ENCODE results near the gene EPSTI1.

EPSTI1 gene

GRCh38 chr13:42971691-42972347 lies 20.2 kb downstream of the EPSTI1 start:
- DNase-seq (ENCODE audit: low read depth) = no peak

DNA sequence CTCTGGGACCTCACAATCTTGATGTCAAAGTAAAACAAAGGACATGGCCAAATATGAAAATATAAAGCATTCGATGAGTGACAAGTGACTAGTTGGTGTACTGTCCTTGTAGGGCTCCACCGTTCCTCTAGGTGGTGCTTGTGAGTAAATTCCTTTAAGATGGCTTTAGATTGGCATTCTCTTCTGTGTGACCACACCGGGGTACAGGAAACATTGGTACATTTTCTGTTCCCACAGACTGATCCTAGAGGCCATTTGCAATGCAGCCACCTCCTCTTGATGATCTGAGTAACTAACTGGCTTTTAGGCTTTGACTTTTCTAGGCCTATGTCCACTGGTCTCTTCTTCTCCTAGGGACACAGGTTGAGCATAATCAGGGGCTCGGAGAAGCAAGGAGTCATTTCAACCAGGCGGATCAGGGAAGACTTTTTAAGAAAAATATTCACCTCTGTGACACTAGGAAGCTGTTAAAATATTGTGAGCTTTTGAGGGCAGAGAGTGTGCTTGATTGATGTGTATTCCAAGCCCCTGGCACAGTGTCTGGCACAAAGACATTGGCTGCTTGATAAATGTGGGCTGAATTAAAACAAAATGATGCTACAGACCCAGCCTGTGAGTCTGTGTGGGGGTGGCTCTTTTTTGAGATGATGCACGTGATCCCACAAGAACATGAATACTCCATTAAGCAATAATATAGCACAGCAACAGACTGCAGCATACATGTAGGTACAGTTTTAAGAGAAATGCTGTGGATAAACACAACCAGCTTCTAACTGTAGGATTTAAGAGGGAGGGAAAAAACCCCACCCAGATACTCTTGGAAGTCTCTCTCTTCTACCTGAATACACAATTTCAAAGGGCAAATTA lies 21.0 kb downstream of the EPSTI1 start:
- peak; percentile 31 for DNase-seq (ENCODE audit: low read depth)

DNA sequence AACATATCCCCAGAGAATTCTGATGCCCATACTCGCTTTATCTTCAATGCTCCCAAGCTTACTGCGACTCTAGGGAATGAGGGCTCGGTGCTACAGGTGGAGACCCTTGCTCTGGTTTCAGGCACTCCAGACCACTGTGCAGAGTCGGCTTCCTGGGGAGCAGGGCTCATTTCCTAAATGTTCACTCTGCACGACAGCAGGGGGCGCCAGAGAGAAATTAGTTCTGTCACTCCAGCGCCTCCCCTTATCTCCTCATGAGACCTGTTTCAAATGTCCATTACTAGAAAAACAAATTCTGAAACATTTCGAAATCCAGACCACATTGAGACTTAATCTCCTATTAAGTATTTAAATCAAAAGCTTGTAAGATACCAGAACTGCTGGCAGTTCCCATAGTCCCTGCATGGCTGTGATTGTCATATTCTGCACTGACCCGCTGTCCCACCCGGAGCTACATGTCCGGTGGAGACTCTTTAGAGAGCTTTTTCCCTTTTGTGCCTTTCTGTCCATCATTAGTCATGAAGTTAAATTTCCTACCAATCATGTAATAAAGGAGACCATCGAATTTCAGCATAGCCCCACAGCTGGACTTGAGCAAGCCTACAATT lies 22.4 kb downstream of the EPSTI1 start:
- peak; percentile 71 for DNase-seq (ENCODE audit: low read depth)

GRCh38 chr13:42968906-42969305 lies 23.1 kb downstream of the EPSTI1 start:
- no peak for DNase-seq (ENCODE audit: low read depth)

DNA sequence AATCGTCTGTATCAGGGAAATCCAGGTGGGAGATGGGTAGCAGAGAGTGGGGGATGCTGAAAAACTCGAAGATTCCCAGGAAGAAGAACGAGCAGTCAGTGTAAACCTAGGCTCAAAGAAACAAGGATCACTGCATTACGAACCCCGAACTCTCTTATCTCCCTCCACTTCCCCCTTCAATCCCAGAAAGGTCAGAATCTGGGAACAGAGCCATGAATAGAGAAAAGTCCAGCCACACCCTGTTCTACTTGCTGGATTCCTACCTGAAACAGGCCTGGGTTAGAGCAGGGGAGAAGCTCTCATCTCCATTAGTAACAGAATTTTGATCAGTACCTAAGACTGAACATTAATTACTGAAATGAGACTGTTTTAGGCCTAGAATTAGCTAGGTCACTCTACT lies 24.4 kb downstream of the EPSTI1 start:
- no peak for DNase-seq (ENCODE audit: low read depth)

- DNase-seq (ENCODE audit: low read depth) = no peak
Measured at GRCh38 chr13:42965281-42965680, 26.8 kb downstream of the EPSTI1 start.

GRCh38 chr13:42964761-42965161 lies 27.3 kb downstream of the EPSTI1 start:
- no peak for DNase-seq (ENCODE audit: low read depth)

DNA sequence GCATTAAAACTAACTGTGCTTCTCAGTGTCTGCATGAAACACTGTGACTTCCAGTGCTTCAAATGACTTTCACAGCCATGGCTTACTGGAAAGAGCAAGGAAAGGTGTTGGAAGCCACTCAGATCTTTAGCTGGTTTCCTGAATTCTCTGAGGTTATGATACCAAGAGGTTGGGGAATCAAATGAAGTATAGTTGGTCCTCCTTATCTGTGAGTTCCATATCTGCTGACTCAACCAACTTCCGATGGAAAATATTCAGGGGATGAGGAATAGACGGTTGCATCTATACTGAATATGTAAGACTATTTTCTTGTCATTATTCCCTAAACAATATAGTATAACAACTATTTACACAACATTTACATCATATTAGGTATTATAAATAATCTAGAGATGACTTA lies 32.4 kb downstream of the EPSTI1 start:
- DNase-seq (ENCODE audit: low read depth) = no peak

GRCh38 chr13:42957881-42958280 lies 34.2 kb downstream of the EPSTI1 start:
- DNase-seq (ENCODE audit: low read depth) = no peak

- DNase-seq (ENCODE audit: low read depth) = no peak
Measured at GRCh38 chr13:42950181-42950580, 41.9 kb downstream of the EPSTI1 start.

DNA sequence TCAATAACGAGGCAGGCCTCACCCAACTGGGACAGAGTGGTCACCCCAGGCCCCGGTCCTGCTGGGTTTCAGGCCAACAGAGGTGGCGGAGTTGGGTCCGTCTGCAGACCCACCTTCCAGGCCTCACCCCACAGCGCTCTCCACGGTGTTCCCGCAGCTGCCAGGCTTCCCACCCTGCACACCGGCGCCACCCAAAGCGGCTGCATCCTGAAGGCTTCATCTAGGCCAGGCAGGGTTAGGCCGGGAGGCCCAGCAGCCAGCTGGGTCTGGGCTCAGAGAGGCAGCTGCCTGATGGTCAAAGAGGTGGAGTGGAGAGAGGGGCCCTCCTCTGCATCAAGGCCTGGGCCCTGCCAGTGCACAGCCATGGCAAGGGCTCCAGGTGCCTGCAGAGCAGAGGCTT lies 44.1 kb downstream of the EPSTI1 start:
- DNase-seq (ENCODE audit: low read depth) = no peak

DNA sequence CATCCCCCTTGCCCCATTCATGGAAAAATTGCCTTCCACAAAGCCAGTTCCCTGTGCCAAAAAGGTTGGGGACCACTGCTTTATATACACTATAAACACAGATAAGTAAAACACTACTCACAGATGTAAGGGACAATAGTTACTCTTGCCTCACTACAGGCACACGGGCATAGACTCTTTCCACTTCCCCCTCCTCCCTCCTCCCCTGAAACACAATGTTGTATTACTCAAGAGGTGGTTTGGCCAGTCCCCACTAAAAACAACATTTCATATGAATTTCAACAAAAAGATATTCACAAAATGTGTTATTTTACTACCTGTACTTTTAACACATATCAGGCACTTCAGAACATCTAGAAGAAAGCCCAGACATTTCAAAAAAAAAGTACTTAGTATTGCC lies 45.1 kb downstream of the EPSTI1 start:
- no peak for DNase-seq (ENCODE audit: low read depth)

- no peak for DNase-seq (ENCODE audit: low read depth)
Measured at GRCh38 chr13:42929886-42930535, 62.0 kb downstream of the EPSTI1 start.

DNA sequence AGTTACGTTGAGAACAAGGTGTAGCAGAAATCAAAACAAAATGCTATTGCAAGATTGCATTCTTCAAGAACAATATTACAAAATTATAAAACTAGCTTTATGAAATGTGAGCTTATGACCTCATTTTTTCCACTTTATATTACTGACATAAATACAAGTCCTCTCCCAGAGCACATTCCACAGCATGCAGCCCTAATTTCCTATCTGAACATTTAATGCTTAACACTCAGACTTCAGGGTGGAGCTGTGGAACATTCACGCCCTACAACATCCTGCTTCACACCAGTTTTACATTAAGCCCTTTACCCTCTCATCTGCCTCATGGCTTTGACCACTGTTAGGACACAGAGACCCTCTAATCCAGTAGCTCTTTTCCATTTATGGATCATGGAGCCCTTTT lies 65.5 kb downstream of the EPSTI1 start:
- no peak for DNase-seq (ENCODE audit: low read depth)

- no peak for DNase-seq (ENCODE audit: low read depth)
Measured at GRCh38 chr13:42926043-42926442, 66.0 kb downstream of the EPSTI1 start.

DNA sequence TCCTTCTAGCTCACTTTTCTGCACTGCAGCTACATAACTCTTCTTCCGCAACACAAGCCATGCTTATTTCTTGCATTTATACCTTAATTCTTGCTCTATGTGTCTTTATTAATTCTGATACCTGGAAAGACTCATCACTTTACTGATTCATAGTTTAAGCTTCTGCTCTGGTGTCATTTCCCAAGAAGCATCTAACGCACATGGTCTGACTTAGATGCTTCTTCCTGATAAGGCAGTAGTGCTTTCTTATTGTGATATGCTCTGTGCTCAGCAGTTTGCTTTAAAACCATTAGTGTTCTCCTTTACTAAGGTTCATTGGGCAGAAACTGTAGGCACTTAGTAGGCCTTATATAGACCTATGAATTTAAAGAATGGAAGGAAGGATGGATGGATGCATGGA lies 66.4 kb downstream of the EPSTI1 start:
- no peak for DNase-seq (ENCODE audit: low read depth)

- DNase-seq (ENCODE audit: low read depth) = no peak
Measured at GRCh38 chr13:42924344-42924743, 67.7 kb downstream of the EPSTI1 start.

- DNase-seq (ENCODE audit: low read depth) = no peak
Measured at GRCh38 chr13:42907745-42908144, 84.3 kb downstream of the EPSTI1 start.

GRCh38 chr13:42906257-42906656 lies 85.8 kb downstream of the EPSTI1 start:
- no peak for DNase-seq (ENCODE audit: low read depth)

GRCh38 chr13:42905579-42905978 lies 86.5 kb downstream of the EPSTI1 start:
- no peak for DNase-seq (ENCODE audit: low read depth)

DNA sequence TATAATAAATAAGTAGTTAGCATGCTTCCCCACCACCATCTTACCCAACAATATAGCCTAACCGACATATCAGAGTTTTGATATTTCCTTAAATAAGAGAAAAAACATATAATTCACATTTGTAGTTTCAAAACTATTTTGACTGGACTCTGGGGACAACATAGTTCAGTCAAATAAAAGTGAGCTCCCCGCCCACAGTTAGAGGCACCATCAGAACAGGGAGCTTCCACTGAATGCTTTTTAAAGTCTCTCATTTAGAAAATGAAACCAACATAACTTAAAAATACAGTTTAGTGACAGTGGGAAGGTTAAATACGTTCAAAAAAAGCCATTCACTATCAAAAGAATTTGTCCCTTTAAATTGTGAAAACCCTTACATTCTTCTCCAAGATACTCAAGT lies 92.8 kb downstream of the EPSTI1 start:
- no peak for DNase-seq (ENCODE audit: low read depth)

- DNase-seq (ENCODE audit: low read depth) = no peak
Measured at GRCh38 chr13:42895776-42896175, 96.3 kb downstream of the EPSTI1 start.

DNA sequence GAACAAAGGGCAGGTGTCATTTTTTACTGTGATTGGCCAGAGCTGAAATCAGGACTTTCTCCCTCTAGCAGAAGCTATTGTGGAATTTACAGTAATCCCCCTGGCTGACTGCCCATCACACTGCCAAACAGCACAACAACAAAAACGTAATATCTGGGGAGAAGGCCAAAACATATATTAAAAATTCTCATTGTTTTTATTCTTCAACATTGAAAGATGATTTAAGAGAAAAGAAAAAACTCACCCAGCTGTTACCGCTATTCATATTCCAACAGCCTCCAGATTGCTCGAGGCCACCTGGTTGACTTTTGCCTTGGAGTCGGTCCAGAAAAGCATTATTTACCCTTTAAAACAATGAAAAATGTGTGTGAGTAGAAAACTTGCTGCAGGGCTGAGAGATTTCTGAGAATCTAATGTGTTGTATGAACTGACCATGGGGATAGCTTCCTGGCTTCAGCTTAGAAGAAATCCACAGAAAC lies 97.2 kb downstream of the EPSTI1 start:
- DNase-seq (ENCODE audit: low read depth) = no peak
